Gastroesophageal sphincter (tissue), 3 donors: ENCODE measurements around the gene ZNF280D.

Experiments
- EP300 ChIP-seq: sonication (generic); formaldehyde crosslinking; IDR thresholded peaks from one replicate; pipeline ENCODE4 v1.6.1; 2017; ENCODE audit warnings: antibody characterized with exemption, mild to moderate bottlenecking
- POLR2A ChIP-seq, 2 donors: fragments of 450-650 bp; IDR thresholded peaks; one replicate each; pipeline ENCODE4 v1.6.1; 2017; ENCODE audit warnings: antibody characterized with exemption in 2 of 2, mild to moderate bottlenecking in 2 of 2, moderate library complexity in 1 of 2
- TF ChIP-seq, protein P1 (sequence below), 4 experiments: fragments of 200-600 bp in 2 of 4; fragments of 450-650 bp in 2 of 4; sonication (generic) in 1 of 4; IDR thresholded peaks; one replicate each; pipeline ENCODE4 v1.5.1; 2017 to 2019; ENCODE audit warnings: antibody characterized with exemption in 4 of 4, mild to moderate bottlenecking in 2 of 4, moderate library complexity in 2 of 4

DNA sequence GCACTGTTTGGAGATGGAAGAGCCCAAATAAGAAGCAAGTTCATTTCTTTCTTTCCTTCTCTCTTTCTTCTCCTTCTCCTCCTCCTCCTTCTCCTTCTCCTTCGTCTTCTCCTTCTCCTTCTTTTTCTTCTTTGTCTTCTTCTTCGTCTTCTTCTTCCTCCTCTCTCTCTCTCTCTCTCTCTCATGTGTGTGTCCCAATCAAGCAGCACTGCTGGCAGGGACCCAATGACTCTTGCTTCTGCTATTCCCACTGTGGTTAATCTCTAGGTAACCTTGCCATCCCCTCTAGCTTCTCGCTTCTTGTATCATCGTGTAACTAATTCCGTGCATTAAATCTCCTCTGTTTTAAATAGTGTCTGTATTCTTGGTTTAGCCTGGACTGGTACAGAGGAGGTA lies 26.1 kb upstream of the ZNF280D start:
- TF ChIP-seq, protein P1, sequence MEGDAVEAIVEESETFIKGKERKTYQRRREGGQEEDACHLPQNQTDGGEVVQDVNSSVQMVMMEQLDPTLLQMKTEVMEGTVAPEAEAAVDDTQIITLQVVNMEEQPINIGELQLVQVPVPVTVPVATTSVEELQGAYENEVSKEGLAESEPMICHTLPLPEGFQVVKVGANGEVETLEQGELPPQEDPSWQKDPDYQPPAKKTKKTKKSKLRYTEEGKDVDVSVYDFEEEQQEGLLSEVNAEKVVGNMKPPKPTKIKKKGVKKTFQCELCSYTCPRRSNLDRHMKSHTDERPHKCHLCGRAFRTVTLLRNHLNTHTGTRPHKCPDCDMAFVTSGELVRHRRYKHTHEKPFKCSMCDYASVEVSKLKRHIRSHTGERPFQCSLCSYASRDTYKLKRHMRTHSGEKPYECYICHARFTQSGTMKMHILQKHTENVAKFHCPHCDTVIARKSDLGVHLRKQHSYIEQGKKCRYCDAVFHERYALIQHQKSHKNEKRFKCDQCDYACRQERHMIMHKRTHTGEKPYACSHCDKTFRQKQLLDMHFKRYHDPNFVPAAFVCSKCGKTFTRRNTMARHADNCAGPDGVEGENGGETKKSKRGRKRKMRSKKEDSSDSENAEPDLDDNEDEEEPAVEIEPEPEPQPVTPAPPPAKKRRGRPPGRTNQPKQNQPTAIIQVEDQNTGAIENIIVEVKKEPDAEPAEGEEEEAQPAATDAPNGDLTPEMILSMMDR (IDR thresholded peaks at IDR 0.05): no peak
- TF ChIP-seq EP300: no peak
- TF ChIP-seq POLR2A (IDR thresholded peaks at IDR 0.05): no peak
